Activated CD8-positive, alpha-beta T cell treated with anti-CD3 and anti-CD28 coated beads for 36 hours (primary cell): ENCODE data around the gene TMEM182. TPM values are rescaled to one million over a fixed set of nuclear protein-coding genes. Genes with fewer than 3 reads are reported as not detected.

ENCODE experiments used
- ATAC-seq: fragments of 200-7000 bp; cut with Tn5 transposase; one replicate; pipeline ENCODE4 v1.10.0; 2021; ENCODE audit warnings: mild to moderate bottlenecking, moderate library complexity
- CTCF ChIA-PET: fragments of 350-600 bp; sonication (Branson Sonifier 250); formaldehyde crosslinking; loops from one replicate; lab custom pipeline; 2021; ENCODE audit warnings: antibody characterized with exemption; lab: Charles Lee
- POLR2A ChIA-PET: fragments of 350-600 bp; sonication (Branson Sonifier 250); formaldehyde crosslinking; loops from one replicate; lab custom pipeline; 2021; ENCODE audit warnings: antibody characterized with exemption; lab: Charles Lee
- DNase-seq: peaks from one replicate; pipeline ENCODE4 v3.0.0-alpha.2; 2020
- H3K27ac Mint-ChIP-seq: one replicate; pipeline ENCODE4 v1.8.0; 2021; ENCODE audit warnings: mild to moderate bottlenecking, mixed read lengths
- H3K27me3 Mint-ChIP-seq: one replicate; pipeline ENCODE4 v1.8.0; 2021; ENCODE audit warnings: mixed read lengths
- H3K36me3 Mint-ChIP-seq: one replicate; pipeline ENCODE4 v1.8.0; 2021; ENCODE audit warnings: low read depth, mixed read lengths
- H3K4me1 Mint-ChIP-seq: one replicate; pipeline ENCODE4 v1.8.0; 2021; ENCODE audit warnings: low read depth, mixed read lengths
- H3K4me3 Mint-ChIP-seq: one replicate; pipeline ENCODE4 v1.8.0; 2021; ENCODE audit warnings: mild to moderate bottlenecking, moderate library complexity, mixed read lengths
- H3K9me3 Mint-ChIP-seq: one replicate; pipeline ENCODE4 v1.8.0; 2021; ENCODE audit warnings: mixed read lengths
- intact Hi-C: fragments of 100-400 bp; cut with micrococcal nuclease; formaldehyde crosslinking; loops from one replicate; pipeline ENCODE4 v1.10.0; 2022
- total RNA-seq, 2 experiments: library from RNA; stranded (reverse); gene quantifications; one replicate each; pipeline ENCODE4 v1.2.3, GENCODE V29; 2021
- TF ChIP-seq, protein P1 (sequence below): fragments of 200-600 bp; IDR thresholded peaks from one replicate; pipeline ENCODE4 v1.8.0; 2022; ENCODE audit warnings: antibody characterized with exemption, mild to moderate bottlenecking

Gene TMEM182
- total RNA-seq, 2 experiments from 2014 or later = 4.4 to 5.3 TPM

DNA sequence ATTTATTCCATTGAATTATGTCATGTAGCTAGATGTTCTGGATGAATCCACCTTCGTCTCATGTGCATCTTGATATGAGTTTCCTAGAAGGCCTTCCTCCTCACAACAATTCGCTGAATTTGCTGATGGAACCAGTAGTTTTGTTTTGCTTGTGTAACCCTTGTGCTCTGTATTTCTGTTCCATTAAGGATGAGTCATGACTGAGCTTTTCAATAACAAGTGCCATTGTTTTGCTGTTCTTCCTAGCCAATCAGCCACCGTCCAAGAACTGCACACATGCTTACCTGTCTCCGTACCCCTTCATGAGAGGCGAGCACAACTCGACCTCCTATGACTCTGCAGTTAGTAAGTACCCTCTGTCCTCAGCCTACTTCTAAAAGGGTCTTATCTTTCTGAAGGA, 2.3 kb downstream of the TMEM182 start:
- H3K4me3 Mint-ChIP-seq = no peak overlapping the region
- intact Hi-C loops = no loop called here
- CTCF ChIA-PET = interaction anchor here (8.9 kb wide), 1 partner anchor 10 kb away, joined by 70 read pairs; no protein-coding TSS in a partner anchor
- DNase-seq = no peak
- POLR2A ChIA-PET = no interaction called here
- no peaks in the 10 kb centered on the region for H3K9me3 Mint-ChIP-seq
- H3K27ac Mint-ChIP-seq = no peak overlapping the region
- ATAC-seq = no peak
- no peaks in the 10 kb centered on the region for H3K4me1 Mint-ChIP-seq
- TF ChIP-seq, protein P1, sequence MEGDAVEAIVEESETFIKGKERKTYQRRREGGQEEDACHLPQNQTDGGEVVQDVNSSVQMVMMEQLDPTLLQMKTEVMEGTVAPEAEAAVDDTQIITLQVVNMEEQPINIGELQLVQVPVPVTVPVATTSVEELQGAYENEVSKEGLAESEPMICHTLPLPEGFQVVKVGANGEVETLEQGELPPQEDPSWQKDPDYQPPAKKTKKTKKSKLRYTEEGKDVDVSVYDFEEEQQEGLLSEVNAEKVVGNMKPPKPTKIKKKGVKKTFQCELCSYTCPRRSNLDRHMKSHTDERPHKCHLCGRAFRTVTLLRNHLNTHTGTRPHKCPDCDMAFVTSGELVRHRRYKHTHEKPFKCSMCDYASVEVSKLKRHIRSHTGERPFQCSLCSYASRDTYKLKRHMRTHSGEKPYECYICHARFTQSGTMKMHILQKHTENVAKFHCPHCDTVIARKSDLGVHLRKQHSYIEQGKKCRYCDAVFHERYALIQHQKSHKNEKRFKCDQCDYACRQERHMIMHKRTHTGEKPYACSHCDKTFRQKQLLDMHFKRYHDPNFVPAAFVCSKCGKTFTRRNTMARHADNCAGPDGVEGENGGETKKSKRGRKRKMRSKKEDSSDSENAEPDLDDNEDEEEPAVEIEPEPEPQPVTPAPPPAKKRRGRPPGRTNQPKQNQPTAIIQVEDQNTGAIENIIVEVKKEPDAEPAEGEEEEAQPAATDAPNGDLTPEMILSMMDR = no peak
- no peaks in the 10 kb centered on the region for H3K27me3 Mint-ChIP-seq
- H3K36me3 Mint-ChIP-seq = peaks cover 21% of the 10 kb centered on the region

DNA sequence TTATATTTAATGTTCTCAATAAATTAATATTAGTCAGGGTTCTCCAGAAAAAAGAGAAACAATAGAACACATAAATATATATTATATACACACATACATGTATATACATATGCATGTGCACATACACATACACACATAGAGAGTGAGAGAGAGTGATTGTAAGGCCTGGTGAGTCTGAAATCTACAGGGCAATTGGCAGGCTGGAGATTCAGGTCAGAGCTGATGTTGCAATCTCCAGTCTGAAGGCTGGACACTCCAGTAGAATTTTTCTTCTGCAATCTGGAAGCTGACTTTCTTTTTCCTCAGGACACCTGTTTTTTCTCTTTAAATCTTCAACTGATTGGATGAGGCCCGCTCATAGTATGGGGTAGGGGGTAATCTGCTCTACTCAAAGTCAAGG, 3.2 kb downstream of the TMEM182 start:
- no peaks in the 10 kb centered on the region for H3K27me3 Mint-ChIP-seq
- H3K36me3 Mint-ChIP-seq = peaks cover 23% of the 10 kb centered on the region
- TF ChIP-seq, protein P1 = no peak
- no peak overlapping the region for H3K27ac Mint-ChIP-seq
- H3K4me3 Mint-ChIP-seq = no peak overlapping the region
- ChIA-PET POLR2A (no interaction called here), CTCF (interaction anchor here (0.6 to 8.9 kb wide), 2 partner anchors 11 to 41 kb away, joined by 3 to 70 read pairs; no protein-coding TSS in a partner anchor)
- no peak for DNase-seq
- intact Hi-C loops = no loop called here
- no peaks in the 10 kb centered on the region for H3K9me3 Mint-ChIP-seq
- H3K4me1 Mint-ChIP-seq = no peaks in the 10 kb centered on the region
- no peak for ATAC-seq

DNA sequence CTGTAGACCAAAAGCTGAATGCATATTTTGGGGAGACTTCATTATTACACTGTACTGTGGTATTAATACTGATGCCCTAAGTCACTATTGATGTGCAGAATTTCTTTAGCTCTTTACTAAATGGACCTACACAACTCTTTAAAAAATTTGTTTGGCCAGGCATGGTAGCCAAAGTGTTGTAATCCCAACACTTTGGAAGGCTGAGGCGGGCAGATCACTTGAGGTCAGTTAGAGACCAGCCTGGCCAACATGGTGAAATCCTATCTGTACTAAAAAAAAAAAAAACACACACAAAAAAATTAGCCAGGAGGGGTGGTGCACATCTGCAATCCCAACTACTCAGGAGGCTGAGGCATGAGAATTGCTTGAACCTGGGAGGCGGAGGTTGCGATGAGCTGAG, 6.4 kb downstream of the TMEM182 start:
- CTCF ChIA-PET = interaction anchor here (8.9 kb wide), 1 partner anchor 14 kb away, joined by 70 read pairs; no protein-coding TSS in a partner anchor
- Mint-ChIP-seq H3K4me1 (no peaks in the 10 kb centered on the region), H3K9me3 (no peaks in the 10 kb centered on the region), H3K27me3 (no peaks in the 10 kb centered on the region), H3K36me3 (peaks cover 20% of the 10 kb centered on the region), H3K4me3 (no peak overlapping the region), H3K27ac (no peak overlapping the region)
- ATAC-seq = no peak
- no peak for DNase-seq
- TF ChIP-seq, protein P1 = no peak
- intact Hi-C loops = no loop called here
- POLR2A ChIA-PET = no interaction called here

DNA sequence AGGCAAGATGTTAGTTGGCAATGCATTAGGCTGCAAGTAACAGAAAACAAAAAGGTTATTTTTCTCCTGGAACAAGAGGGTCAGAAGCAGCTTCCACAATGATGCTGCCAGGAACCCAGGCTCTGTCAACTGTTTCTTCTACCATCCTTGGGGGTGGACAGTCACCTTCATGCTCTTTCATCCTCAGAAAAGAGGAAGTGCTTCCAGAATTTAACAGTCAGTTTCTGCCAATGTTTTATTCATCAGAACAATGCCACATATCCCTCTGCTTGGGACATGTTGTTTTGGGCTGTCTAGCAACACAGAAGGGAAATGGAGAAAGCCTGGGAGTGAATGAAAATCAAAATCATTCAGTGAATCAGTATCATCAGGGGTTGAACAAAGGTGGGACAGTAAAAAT, 7.1 kb downstream of the TMEM182 start:
- TF ChIP-seq, protein P1 = no peak
- Mint-ChIP-seq H3K4me1 (no peaks in the 10 kb centered on the region), H3K27ac (no peak overlapping the region), H3K27me3 (no peaks in the 10 kb centered on the region), H3K9me3 (no peaks in the 10 kb centered on the region), H3K4me3 (no peak overlapping the region), H3K36me3 (peaks cover 18% of the 10 kb centered on the region)
- intact Hi-C loops = no loop called here
- ChIA-PET POLR2A (no interaction called here), CTCF (interaction anchor here (8.9 kb wide), 1 partner anchor 15 kb away, joined by 70 read pairs; no protein-coding TSS in a partner anchor)
- no peak for ATAC-seq
- DNase-seq = no peak

DNA sequence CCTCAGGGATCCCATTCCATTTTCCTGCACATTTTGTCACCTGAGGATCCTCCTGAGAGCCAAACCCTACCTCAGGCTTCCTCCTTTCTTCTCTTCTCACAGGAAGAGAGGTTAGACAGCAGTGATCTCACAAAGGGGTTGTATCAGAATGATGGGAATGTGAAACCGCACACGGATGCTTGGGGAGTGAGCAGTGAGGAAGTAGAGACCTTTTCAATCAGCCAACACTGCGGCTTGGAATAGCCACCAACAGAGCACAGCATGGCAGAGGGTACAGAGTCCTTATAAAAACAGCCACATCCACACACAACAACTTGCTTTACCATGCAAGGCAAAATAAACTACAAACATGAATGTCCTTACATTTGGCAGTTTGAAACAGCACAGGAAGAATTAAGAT, 8.7 kb downstream of the TMEM182 start:
- Mint-ChIP-seq H3K36me3 (peaks cover 14% of the 10 kb centered on the region), H3K27me3 (no peaks in the 10 kb centered on the region), H3K4me3 (no peak overlapping the region), H3K27ac (no peak overlapping the region), H3K9me3 (no peaks in the 10 kb centered on the region), H3K4me1 (no peaks in the 10 kb centered on the region)
- ATAC-seq (no peak), DNase-seq (no peak)
- intact Hi-C loops = no loop called here
- ChIA-PET CTCF (interaction anchor here (1.6 kb wide), 1 partner anchor 17 kb away, joined by 6 read pairs; no protein-coding TSS in a partner anchor), POLR2A (no interaction called here)
- TF ChIP-seq, protein P1 = no peak
